ENCODE measurements around the gene ATP13A1. TPM values are rescaled to one million over a fixed set of nuclear protein-coding genes. Genes with fewer than 3 reads are reported as not detected.
A peak's percentile ranks its signal among the peaks of the same experiment; 100 is the strongest.

Gene ATP13A1
- total RNA-seq, 4 donors from 2014 or later, result 97.3 to 293 (median 129) TPM

- no peak for DNase-seq
- Histone ChIP-seq H3K4me1 (peaks cover 8 to 14% of the 10 kb centered on the region in 2 donors), H3K4me3 (replicated peaks in 1 of 3) (peak overlapping the region in 2 of 3 donors; percentile 52 to 63), H3K27me3 (no peaks in the 10 kb centered on the region), H3K27ac (no peak overlapping the region), H3K9me3 (no peaks in the 10 kb centered on the region), H3K36me3 (peaks cover 29 to 32% of the 10 kb centered on the region in 2 donors)
- TF ChIP-seq POLR2A (IDR thresholded peaks at IDR 0.05), result no peak
- intact Hi-C loops (cut with DNase I), result no loop called here
- 29 to 43% methylated on average over 3 to 5 of the region's 5 CpGs for WGBS, 2 donors
Measured at GRCh38 chr19:19644054-19644388, 19.5 kb downstream of the ATP13A1 start.

DNA sequence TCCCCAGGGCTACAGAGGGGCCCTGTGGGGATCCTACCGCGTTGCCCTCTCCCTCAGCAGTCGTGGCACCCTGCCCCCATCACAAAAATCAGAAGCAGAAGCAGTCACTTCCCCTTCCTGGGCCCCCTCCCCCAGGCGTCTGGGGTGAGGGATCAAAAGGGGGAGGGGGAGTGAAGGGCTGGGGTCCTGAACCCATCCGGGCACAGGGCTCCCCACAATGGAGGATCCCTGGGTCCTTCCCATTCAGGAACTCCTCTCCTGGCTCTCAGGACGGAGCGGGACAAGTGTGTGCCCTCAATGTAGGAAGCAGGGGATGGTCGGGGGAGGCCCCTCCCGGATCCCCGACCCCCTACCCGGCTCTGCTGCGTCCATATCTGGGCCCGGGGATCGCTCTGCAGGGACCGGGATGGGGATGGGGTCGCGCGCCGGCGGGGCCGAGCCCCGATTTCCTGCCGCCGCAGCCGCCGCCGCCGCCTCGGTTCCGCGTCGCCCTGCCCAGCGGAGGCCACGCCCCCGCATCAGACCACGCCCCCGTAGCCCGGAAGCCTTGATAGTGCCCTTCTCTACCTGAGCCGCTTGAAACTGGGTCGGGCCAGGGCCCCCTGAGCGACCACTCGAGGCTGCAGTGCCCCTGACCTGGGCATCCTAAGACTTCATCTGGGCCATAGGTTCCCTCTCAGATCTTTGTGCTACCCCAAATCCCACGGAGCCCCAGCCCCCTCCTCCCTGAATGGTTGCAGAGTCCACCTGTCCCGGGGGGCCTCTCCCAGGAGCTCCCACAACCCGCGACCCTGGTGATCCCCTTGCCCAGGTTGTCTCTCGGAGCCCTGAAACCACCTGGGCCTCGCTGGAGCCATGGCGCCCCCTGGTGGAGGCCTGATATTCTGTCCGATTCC, 20.1 kb downstream of the ATP13A1 start, which contains the start of gene GMIP:
Gene GMIP (minus strand): TSS at position 500 of the 896 bp plus-strand sequence. CDS start 128 bp downstream, at position 372.
- Histone ChIP-seq H3K4me1 (peaks cover 8 to 14% of the 10 kb centered on the region in 2 donors), H3K9me3 (no peaks in the 10 kb centered on the region), H3K27ac (peak within 1 kb of the TSS in 2 of 3 donors; percentile 27 to 32), H3K4me3 (replicated peaks in 1 of 3) (peak within 1 kb of the TSS; percentile 33 to 63 (median 52)), H3K27me3 (no peaks in the 10 kb centered on the region), H3K36me3 (peaks cover 27 to 32% of the 10 kb centered on the region in 2 donors)
- TF ChIP-seq POLR2A (IDR thresholded peaks at IDR 0.05), result peak in 1 of 2 donors; percentile 60
- peak; percentile 87 to 92 (median 90) for TF ChIP-seq CTCF (IDR thresholded peaks at IDR 0.05)
- intact Hi-C loops (cut with DNase I), result loop anchor here (2.0 kb wide), 1 partner anchor 109 kb away; no protein-coding TSS in a partner anchor
- 1 to 4% methylated on average over 13 to 28 of the region's 50 CpGs for WGBS, 2 donors
- DNase-seq, result peak; percentile 78 to 82

- Histone ChIP-seq H3K27ac (peak overlapping the region in 1 of 3 donors; percentile 32), H3K9me3 (no peaks in the 10 kb centered on the region), H3K27me3 (no peaks in the 10 kb centered on the region), H3K4me1 (peaks cover 8 to 14% of the 10 kb centered on the region in 2 donors), H3K4me3 (replicated peaks in 1 of 3) (peak overlapping the region; percentile 33 to 63 (median 52)), H3K36me3 (peaks cover 27 to 30% of the 10 kb centered on the region in 2 donors)
- intact Hi-C loops (cut with DNase I), result loop anchor here (2.0 kb wide), 1 partner anchor 108 kb away; no protein-coding TSS in a partner anchor
- no peak for DNase-seq
- no peak for TF ChIP-seq POLR2A (IDR thresholded peaks at IDR 0.05)
- TF ChIP-seq CTCF (IDR thresholded peaks at IDR 0.05), result no peak
- 26 to 33% methylated on average over 16 of the region's 16 CpGs for WGBS, 2 donors
Measured at GRCh38 chr19:19642506-19643157, 20.8 kb downstream of the ATP13A1 start.

DNA sequence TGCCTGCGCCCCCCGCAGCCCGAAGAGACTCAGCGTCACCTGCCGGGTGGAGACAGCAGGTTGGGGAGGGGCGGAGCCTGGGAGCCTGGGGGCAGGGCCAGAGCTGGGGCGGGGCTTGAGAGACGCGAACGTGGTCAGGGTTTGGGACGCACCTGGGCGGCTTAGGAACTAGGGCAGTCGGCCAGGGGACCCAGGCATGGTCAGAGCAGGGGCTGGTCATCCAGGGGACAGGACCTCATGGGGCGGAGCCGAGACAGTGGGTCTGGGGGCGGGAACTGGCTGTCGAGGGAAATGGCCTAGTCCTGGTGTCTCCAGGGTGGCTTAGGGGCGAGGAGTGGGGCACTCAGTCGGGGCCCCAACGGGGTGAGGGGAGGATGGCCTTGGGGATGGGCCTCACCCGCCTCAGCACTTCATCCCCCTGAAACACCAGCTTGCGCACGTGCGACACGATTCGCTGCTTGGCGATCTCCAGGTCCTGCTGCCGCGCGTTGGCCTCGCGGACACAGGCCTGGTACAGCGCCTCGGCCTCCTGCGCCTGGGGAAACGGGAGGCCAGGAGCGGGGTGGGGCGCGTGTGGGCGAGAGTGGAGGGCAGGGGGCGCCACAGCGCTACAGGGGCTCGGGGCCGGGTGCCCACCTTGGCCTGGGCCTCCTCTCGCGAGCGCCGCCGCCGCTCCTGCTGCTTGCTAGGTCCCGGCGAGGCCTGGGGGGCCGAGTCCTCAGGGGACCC, 25.8 kb downstream of the ATP13A1 start:
- H3K36me3 ChIP-seq, result peaks cover 0 to 10% of the 10 kb centered on the region in 2 donors
- 61 to 80% methylated on average over 36 to 39 of the region's 53 CpGs for WGBS, 2 donors
- no peaks in the 10 kb centered on the region for H3K27me3 ChIP-seq
- intact Hi-C loops (cut with DNase I), result no loop called here
- H3K4me3 ChIP-seq (replicated peaks in 1 of 3), result no peak overlapping the region
- peaks cover 4% of the 10 kb centered on the region in 2 donors for H3K4me1 ChIP-seq
- H3K9me3 ChIP-seq, result no peaks in the 10 kb centered on the region
- TF ChIP-seq POLR2A (IDR thresholded peaks at IDR 0.05), result no peak
- no peak for TF ChIP-seq CTCF (IDR thresholded peaks at IDR 0.05)
- H3K27ac ChIP-seq, result no peak overlapping the region
- DNase-seq, result peak; percentile 58 to 71

GRCh38 chr19:19637186-19637522, 26.3 kb downstream of the ATP13A1 start:
- Histone ChIP-seq H3K4me3 (replicated peaks in 1 of 3) (no peak overlapping the region), H3K36me3 (peaks cover 0 to 10% of the 10 kb centered on the region in 2 donors), H3K9me3 (no peaks in the 10 kb centered on the region), H3K27ac (no peak overlapping the region), H3K4me1 (no peaks in the 10 kb centered on the region), H3K27me3 (no peaks in the 10 kb centered on the region)
- no peak for DNase-seq
- TF ChIP-seq CTCF (IDR thresholded peaks at IDR 0.05) (no peak), POLR2A (IDR thresholded peaks at IDR 0.05) (no peak)
- intact Hi-C loops (cut with DNase I), result no loop called here
- 55 to 59% methylated on average over 13 to 19 of the region's 27 CpGs for WGBS, 2 donors
